Loucy (cell line): ENCODE data around the gene AP5B1.

Source experiments
- EZH2phosphoT487 ChIP-seq: fragments of 200-600 bp; IDR thresholded peaks from 2 replicates; pipeline ENCODE4 v1.6.1; 2018; ENCODE audit warnings: antibody characterized with exemption, mild to moderate bottlenecking, moderate library complexity, borderline replicate concordance
- TF ChIP-seq, protein P1 (sequence below): fragments of 200-600 bp; sonication (generic); conservative IDR thresholded peaks from 2 replicates; pipeline ENCODE4 v1.5.1; 2014; ENCODE audit warnings: mild to moderate bottlenecking, antibody characterized with exemption, low read length

DNA sequence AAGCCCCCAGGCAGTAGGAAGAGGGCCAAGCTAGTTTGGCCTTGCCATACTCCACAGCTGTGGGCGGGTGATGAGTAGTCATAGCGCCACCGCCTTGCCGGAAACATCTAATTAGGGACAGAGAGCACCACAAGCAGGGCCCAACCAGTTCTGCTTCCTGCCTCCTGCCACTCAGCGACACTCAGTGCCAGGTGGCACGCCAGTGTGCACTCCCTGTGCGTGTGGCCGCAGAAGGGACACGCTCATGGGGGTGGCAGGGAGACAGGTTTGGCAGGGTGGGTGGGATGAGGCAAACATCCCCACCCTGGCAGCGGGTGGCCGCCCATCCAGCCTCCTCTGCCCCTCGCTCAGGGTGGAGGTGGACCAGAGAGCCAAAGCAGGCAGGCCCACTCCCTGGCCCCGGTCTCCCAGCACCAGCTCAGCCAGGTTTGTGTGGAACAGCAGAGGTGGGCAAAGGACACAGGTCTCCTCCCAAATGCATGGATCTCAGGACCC is 11.0 kb upstream of the AP5B1 start:
- TF ChIP-seq, protein P1, sequence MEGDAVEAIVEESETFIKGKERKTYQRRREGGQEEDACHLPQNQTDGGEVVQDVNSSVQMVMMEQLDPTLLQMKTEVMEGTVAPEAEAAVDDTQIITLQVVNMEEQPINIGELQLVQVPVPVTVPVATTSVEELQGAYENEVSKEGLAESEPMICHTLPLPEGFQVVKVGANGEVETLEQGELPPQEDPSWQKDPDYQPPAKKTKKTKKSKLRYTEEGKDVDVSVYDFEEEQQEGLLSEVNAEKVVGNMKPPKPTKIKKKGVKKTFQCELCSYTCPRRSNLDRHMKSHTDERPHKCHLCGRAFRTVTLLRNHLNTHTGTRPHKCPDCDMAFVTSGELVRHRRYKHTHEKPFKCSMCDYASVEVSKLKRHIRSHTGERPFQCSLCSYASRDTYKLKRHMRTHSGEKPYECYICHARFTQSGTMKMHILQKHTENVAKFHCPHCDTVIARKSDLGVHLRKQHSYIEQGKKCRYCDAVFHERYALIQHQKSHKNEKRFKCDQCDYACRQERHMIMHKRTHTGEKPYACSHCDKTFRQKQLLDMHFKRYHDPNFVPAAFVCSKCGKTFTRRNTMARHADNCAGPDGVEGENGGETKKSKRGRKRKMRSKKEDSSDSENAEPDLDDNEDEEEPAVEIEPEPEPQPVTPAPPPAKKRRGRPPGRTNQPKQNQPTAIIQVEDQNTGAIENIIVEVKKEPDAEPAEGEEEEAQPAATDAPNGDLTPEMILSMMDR = no peak
- TF ChIP-seq EZH2phosphoT487 = no peak
